ENCODE data around the gene ZNF664.

Gene ZNF664

DNA sequence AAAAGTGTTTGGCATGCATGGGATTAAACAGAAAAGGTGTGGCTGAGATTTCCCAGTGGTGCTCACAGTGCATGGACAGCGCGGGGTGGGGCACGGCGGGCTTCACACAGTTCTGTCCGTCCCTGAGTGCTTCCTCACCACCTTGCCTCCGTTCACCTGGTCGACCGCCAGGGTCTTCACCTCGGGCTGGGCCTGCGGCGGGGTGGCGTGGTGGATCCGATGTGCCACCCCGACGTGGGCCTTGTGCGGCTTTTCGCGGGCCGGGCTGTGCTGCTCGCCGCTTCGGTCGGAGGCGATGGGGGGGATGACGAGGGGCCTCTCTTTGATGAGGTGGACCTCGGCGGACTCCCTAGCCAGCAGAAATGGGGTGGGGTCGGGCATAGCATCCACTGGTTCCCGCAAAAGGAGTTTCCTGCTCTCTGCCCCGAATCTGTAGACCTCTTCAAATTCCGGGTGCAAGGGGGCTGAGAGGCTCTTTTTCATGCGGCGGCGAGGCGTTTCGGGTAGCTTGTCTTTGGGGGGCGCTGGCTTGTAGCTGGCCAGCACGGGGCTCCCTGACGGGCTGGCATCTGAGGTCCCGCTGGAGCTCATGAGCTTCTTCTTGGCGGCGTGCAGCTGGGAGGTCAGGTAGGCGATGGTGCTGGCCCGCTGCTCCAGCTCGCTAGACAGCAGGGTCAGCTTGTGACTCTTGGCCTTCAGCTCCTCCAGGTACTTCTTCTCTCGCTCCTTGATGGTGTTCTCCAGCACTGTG is 35.9 kb upstream of the ZNF664 start:
- Histone ChIP-seq H4K8ac (ENCODE audit: low read depth, low read length) (no peak overlapping the region), H3K27me3 (ENCODE audit: insufficient read depth, low read length) (no peaks in the 10 kb centered on the region), H3K79me2 (ENCODE audit: control insufficient read depth, insufficient read depth, low read length, poor library complexity) (no peaks in the 10 kb centered on the region), H3K79me1 (ENCODE audit: low read length) (no peaks in the 10 kb centered on the region), H3K23ac (ENCODE audit: low read length) (no peak overlapping the region), H2BK12ac (ENCODE audit: low read length) (no peak overlapping the region), H4K91ac (ENCODE audit: low read depth, low read length) (no peak overlapping the region), H2BK120ac (ENCODE audit: insufficient read depth, low read length, poor library complexity) (no peak overlapping the region), H3K36me3 (ENCODE audit: control insufficient read depth in 1 of 2, insufficient read depth in 2 of 2, low read length in 2 of 2) (peaks cover 46 to 52% of the 10 kb centered on the region in 2 experiments), H3K27ac (ENCODE audit: low read depth, low read length) (no peak overlapping the region), H3K4me3 (ENCODE audit: low read depth, low read length) (no peak overlapping the region), H3K14ac (ENCODE audit: low read length) (no peak overlapping the region), H3K9ac (ENCODE audit: low read length) (no peak overlapping the region), H3K4me2 (ENCODE audit: low read length) (no peak overlapping the region), H2BK5ac (ENCODE audit: low read depth, low read length, poor library complexity) (no peak overlapping the region), H4K12ac (ENCODE audit: low read depth, low read length) (no peak overlapping the region), H3K4ac (ENCODE audit: low read depth, low read length) (no peak overlapping the region), H3K9me3 (ENCODE audit: insufficient read depth, low read depth, low read length) (peaks cover 8% of the 10 kb centered on the region), H2AFZ (ENCODE audit: insufficient read depth, low read length, poor library complexity) (no peak overlapping the region), H2AK5ac (ENCODE audit: low read length) (no peak overlapping the region), H3K4me1 (ENCODE audit: control insufficient read depth in 1 of 2, insufficient read depth in 2 of 2, low read length in 2 of 2) (peaks cover 4 to 7% of the 10 kb centered on the region in 2 experiments), H3K18ac (ENCODE audit: low read length) (no peak overlapping the region)
- no CpG with 5 or more reads among the region's 46 CpGs for WGBS (ENCODE audit: extremely low coverage, insufficient coverage, insufficient read length)
- no peak for DNase-seq

- Histone ChIP-seq H3K14ac (ENCODE audit: low read length) (no peak overlapping the region), H4K12ac (ENCODE audit: low read depth, low read length) (no peak overlapping the region), H3K27ac (ENCODE audit: low read depth, low read length) (no peak overlapping the region), H3K4ac (ENCODE audit: low read depth, low read length) (no peak overlapping the region), H4K8ac (ENCODE audit: low read depth, low read length) (no peak overlapping the region), H3K23ac (ENCODE audit: low read length) (no peak overlapping the region), H3K9me3 (ENCODE audit: insufficient read depth, low read depth, low read length) (peaks cover 10% of the 10 kb centered on the region), H2BK12ac (ENCODE audit: low read length) (no peak overlapping the region), H3K4me1 (ENCODE audit: control insufficient read depth in 1 of 2, insufficient read depth in 2 of 2, low read length in 2 of 2) (peaks cover 4 to 7% of the 10 kb centered on the region in 2 experiments), H2BK120ac (ENCODE audit: insufficient read depth, low read length, poor library complexity) (no peak overlapping the region), H2AK5ac (ENCODE audit: low read length) (no peak overlapping the region), H3K9ac (ENCODE audit: low read length) (no peak overlapping the region), H3K27me3 (ENCODE audit: insufficient read depth, low read length) (no peaks in the 10 kb centered on the region), H3K4me3 (ENCODE audit: low read depth, low read length) (no peak overlapping the region), H3K4me2 (ENCODE audit: low read length) (no peak overlapping the region), H2AFZ (ENCODE audit: insufficient read depth, low read length, poor library complexity) (no peak overlapping the region), H3K79me2 (ENCODE audit: control insufficient read depth, insufficient read depth, low read length, poor library complexity) (no peaks in the 10 kb centered on the region), H2BK5ac (ENCODE audit: low read depth, low read length, poor library complexity) (no peak overlapping the region), H4K91ac (ENCODE audit: low read depth, low read length) (no peak overlapping the region), H3K36me3 (ENCODE audit: control insufficient read depth in 1 of 2, insufficient read depth in 2 of 2, low read length in 2 of 2) (peaks cover 50 to 58% of the 10 kb centered on the region in 2 experiments), H3K18ac (ENCODE audit: low read length) (no peak overlapping the region), H3K79me1 (ENCODE audit: low read length) (no peaks in the 10 kb centered on the region)
- DNase-seq, result no peak
- WGBS (ENCODE audit: extremely low coverage, insufficient coverage, insufficient read length), result no CpG with 5 or more reads among the region's 16 CpGs
These were observed 35.1 kb upstream of the ZNF664 start for GRCh38 chr12:123937707-123938591.

- Histone ChIP-seq H3K79me2 (ENCODE audit: control insufficient read depth, insufficient read depth, low read length, poor library complexity) (no peaks in the 10 kb centered on the region), H4K12ac (ENCODE audit: low read depth, low read length) (no peak overlapping the region), H4K8ac (ENCODE audit: low read depth, low read length) (no peak overlapping the region), H3K4ac (ENCODE audit: low read depth, low read length) (no peak overlapping the region), H3K79me1 (ENCODE audit: low read length) (no peaks in the 10 kb centered on the region), H2BK12ac (ENCODE audit: low read length) (no peak overlapping the region), H3K4me3 (ENCODE audit: low read depth, low read length) (no peak overlapping the region), H3K9ac (ENCODE audit: low read length) (no peak overlapping the region), H3K4me1 (ENCODE audit: control insufficient read depth in 1 of 2, insufficient read depth in 2 of 2, low read length in 2 of 2) (peaks cover 4 to 7% of the 10 kb centered on the region in 2 experiments), H3K14ac (ENCODE audit: low read length) (no peak overlapping the region), H2AFZ (ENCODE audit: insufficient read depth, low read length, poor library complexity) (no peak overlapping the region), H3K36me3 (ENCODE audit: control insufficient read depth in 1 of 2, insufficient read depth in 2 of 2, low read length in 2 of 2) (peaks cover 58 to 67% of the 10 kb centered on the region in 2 experiments), H3K4me2 (ENCODE audit: low read length) (no peak overlapping the region), H3K23ac (ENCODE audit: low read length) (no peak overlapping the region), H2AK5ac (ENCODE audit: low read length) (no peak overlapping the region), H2BK5ac (ENCODE audit: low read depth, low read length, poor library complexity) (no peak overlapping the region), H2BK120ac (ENCODE audit: insufficient read depth, low read length, poor library complexity) (no peak overlapping the region), H4K91ac (ENCODE audit: low read depth, low read length) (no peak overlapping the region), H3K27ac (ENCODE audit: low read depth, low read length) (no peak overlapping the region), H3K18ac (ENCODE audit: low read length) (no peak overlapping the region), H3K9me3 (ENCODE audit: insufficient read depth, low read depth, low read length) (peaks cover 15% of the 10 kb centered on the region), H3K27me3 (ENCODE audit: insufficient read depth, low read length) (no peaks in the 10 kb centered on the region)
- DNase-seq, result no peak
- no CpG with 5 or more reads among the region's 16 CpGs for WGBS (ENCODE audit: extremely low coverage, insufficient coverage, insufficient read length)
These were observed 34.1 kb upstream of the ZNF664 start for GRCh38 chr12:123938679-123939480.
